NB4 (cell line): ENCODE measurements around the gene UXS1.

ENCODE experiments used
- CTCF ChIP-seq: IDR thresholded peaks from one replicate; pipeline ENCODE4 v1.5.1; 2012; ENCODE audit warnings: low read depth, low read length
- MAX ChIP-seq: IDR thresholded peaks from 2 replicates; pipeline ENCODE4 v1.6.1; 2011; ENCODE audit warnings: low read depth, low read length
- POLR2A ChIP-seq: IDR thresholded peaks from 2 replicates; pipeline ENCODE4 v1.6.1; 2011; ENCODE audit warnings: mild to moderate bottlenecking; ENCODE audit not compliant: insufficient read length; ENCODE audit errors: extremely low read depth

- TF ChIP-seq MAX = peak; percentile 51
- no peak for TF ChIP-seq CTCF
- TF ChIP-seq POLR2A = peak; percentile 66
Observed at GRCh38 chr2:106193977-106194778, at the start of gene UXS1.
